ENCODE results near the gene ELOVL2. TPM values are rescaled to one million over a fixed set of nuclear protein-coding genes. Genes with fewer than 3 reads are reported as not detected.

Gene ELOVL2
- total and polyA plus RNA-seq, 2 experiments from 2014 or later, result 13.6 to 20.8 TPM

GRCh38 chr6:11062715-11063114, 18.6 kb upstream of the ELOVL2 start:
- H3K9me3 ChIP-seq (ENCODE audit: low read depth), result no peaks in the 10 kb centered on the region
- no peaks in the 10 kb centered on the region for H3K4me1 ChIP-seq (ENCODE audit: insufficient read depth)
- no peak overlapping the region for H2AFZ ChIP-seq
- no peaks in the 10 kb centered on the region for H3K9me2 ChIP-seq (replicated peaks; ENCODE audit: insufficient read depth)
- no peak overlapping the region for H3K4me2 ChIP-seq
- H3K79me2 ChIP-seq, result no peaks in the 10 kb centered on the region
- TF ChIP-seq CTCF (IDR thresholded peaks at IDR 0.05; ENCODE audit: poor library complexity) (no peak), EZH2phosphoT487 (IDR thresholded peaks at IDR 0.05; ENCODE audit: low read depth, severe bottlenecking, unreplicated experiment) (no peak), EZH2 (IDR thresholded peaks at IDR 0.05; ENCODE audit: borderline replicate concordance) (no peak)
- no peak overlapping the region for H3K27ac ChIP-seq
- no peak overlapping the region for H3K4me3 ChIP-seq
- DNase-seq (ENCODE audit: low spot score), result no peak
- no peaks in the 10 kb centered on the region for H4K20me1 ChIP-seq (ENCODE audit: insufficient read depth, poor library complexity, severe bottlenecking)
- no peaks in the 10 kb centered on the region for H3K27me3 ChIP-seq
- WGBS (ENCODE audit: low lambda C conversion rate, missing lambda C conversion rate), result 88% methylated on average over 2 of the region's 2 CpGs
- no peaks in the 10 kb centered on the region for H3K36me3 ChIP-seq (replicated peaks; ENCODE audit: insufficient read depth, low read depth)

DNA sequence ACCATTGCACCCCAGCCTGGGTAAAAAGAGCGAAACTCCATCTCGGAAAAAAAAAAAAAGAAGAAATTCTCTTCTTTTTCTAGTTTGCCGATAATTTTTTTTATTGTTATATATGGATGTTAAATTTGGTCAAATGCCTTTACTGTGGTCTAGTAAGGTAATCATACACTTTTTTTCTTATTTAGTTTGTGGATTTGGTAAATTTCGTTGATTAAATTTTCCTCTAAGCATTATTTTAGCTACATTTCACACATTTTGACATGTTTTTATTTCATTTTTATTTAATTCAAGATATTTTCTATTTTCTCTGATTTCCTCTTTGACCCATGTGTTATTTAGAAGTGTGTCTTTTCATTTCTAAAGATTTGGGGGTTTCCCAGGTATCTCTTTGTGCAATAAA, 18.0 kb upstream of the ELOVL2 start:
- H3K27me3 ChIP-seq, result no peaks in the 10 kb centered on the region
- H3K79me2 ChIP-seq, result no peaks in the 10 kb centered on the region
- no peaks in the 10 kb centered on the region for H3K9me3 ChIP-seq (ENCODE audit: low read depth)
- 91% methylated on average over 4 of the region's 4 CpGs for whole genome bisulfite sequencing (ENCODE audit: low lambda C conversion rate, missing lambda C conversion rate)
- no peaks in the 10 kb centered on the region for H4K20me1 ChIP-seq (ENCODE audit: insufficient read depth, poor library complexity, severe bottlenecking)
- no peak overlapping the region for H3K27ac ChIP-seq
- no peak for DNase-seq (ENCODE audit: low spot score)
- no peaks in the 10 kb centered on the region for H3K4me1 ChIP-seq (ENCODE audit: insufficient read depth)
- H2AFZ ChIP-seq, result no peak overlapping the region
- no peaks in the 10 kb centered on the region for H3K9me2 ChIP-seq (replicated peaks; ENCODE audit: insufficient read depth)
- H3K4me3 ChIP-seq, result no peak overlapping the region
- no peaks in the 10 kb centered on the region for H3K36me3 ChIP-seq (replicated peaks; ENCODE audit: insufficient read depth, low read depth)
- TF ChIP-seq CTCF (IDR thresholded peaks at IDR 0.05; ENCODE audit: poor library complexity) (no peak), EZH2 (IDR thresholded peaks at IDR 0.05; ENCODE audit: borderline replicate concordance) (no peak), EZH2phosphoT487 (IDR thresholded peaks at IDR 0.05; ENCODE audit: low read depth, severe bottlenecking, unreplicated experiment) (no peak)
- H3K4me2 ChIP-seq, result no peak overlapping the region

DNA sequence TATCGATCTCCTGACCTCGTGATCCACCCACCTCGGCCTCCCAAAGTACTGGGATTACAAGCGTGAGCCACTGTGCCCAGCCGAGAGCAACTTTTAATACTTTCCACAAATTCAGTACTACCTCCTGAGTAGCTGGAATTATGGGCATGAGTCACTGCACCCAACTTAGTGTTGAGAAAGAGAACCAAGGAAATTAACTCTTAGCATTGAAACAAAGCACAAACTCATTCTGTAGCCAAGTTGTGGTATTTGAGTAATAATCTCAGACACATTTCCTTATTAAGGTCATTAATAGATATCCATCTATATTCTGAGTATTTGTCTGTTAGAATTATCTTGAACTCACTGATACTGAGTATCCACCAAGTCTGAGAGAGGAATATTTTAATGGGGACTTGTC, 14.3 kb upstream of the ELOVL2 start:
- Histone ChIP-seq H3K9me2 (replicated peaks; ENCODE audit: insufficient read depth) (no peaks in the 10 kb centered on the region), H4K20me1 (ENCODE audit: insufficient read depth, poor library complexity, severe bottlenecking) (no peaks in the 10 kb centered on the region), H3K36me3 (replicated peaks; ENCODE audit: insufficient read depth, low read depth) (no peaks in the 10 kb centered on the region), H3K27ac (no peak overlapping the region), H2AFZ (no peak overlapping the region), H3K9me3 (ENCODE audit: low read depth) (no peaks in the 10 kb centered on the region), H3K4me2 (no peak overlapping the region), H3K4me3 (no peak overlapping the region), H3K4me1 (ENCODE audit: insufficient read depth) (no peaks in the 10 kb centered on the region), H3K79me2 (no peaks in the 10 kb centered on the region), H3K27me3 (no peaks in the 10 kb centered on the region)
- TF ChIP-seq EZH2phosphoT487 (IDR thresholded peaks at IDR 0.05; ENCODE audit: low read depth, severe bottlenecking, unreplicated experiment) (no peak), CTCF (IDR thresholded peaks at IDR 0.05; ENCODE audit: poor library complexity) (no peak), EZH2 (IDR thresholded peaks at IDR 0.05; ENCODE audit: borderline replicate concordance) (no peak)
- 98% methylated on average over 5 of the region's 5 CpGs for whole genome bisulfite sequencing (ENCODE audit: low lambda C conversion rate, missing lambda C conversion rate)
- no peak for DNase-seq (ENCODE audit: low spot score)

DNA sequence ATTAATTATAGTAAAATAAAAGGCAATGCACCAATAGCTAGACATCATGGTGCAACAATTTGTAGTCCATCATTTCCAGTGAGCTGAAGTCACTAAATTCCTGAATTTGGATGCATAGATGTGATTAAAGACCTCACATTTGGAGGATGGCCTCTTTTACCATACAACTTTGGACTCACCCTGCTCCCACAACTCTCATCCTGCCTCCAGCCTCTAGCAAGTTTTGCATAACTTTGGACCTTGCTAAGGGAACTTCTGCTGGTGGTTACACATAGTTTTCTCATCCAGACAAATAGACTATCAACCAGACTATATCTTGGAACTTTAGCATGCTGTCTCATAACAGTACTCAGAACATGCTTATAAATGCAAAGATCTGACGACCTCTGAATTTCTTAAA, 12.8 kb upstream of the ELOVL2 start:
- H3K36me3 ChIP-seq (replicated peaks; ENCODE audit: insufficient read depth, low read depth), result no peaks in the 10 kb centered on the region

More for the DNA sequence above, 12.8 kb upstream of the ELOVL2 start:
- H4K20me1 ChIP-seq (ENCODE audit: insufficient read depth, poor library complexity, severe bottlenecking), result no peaks in the 10 kb centered on the region
- H2AFZ ChIP-seq, result no peak overlapping the region
- H3K9me2 ChIP-seq (replicated peaks; ENCODE audit: insufficient read depth), result no peaks in the 10 kb centered on the region
- TF ChIP-seq CTCF (IDR thresholded peaks at IDR 0.05; ENCODE audit: poor library complexity) (no peak), EZH2phosphoT487 (IDR thresholded peaks at IDR 0.05; ENCODE audit: low read depth, severe bottlenecking, unreplicated experiment) (no peak), EZH2 (IDR thresholded peaks at IDR 0.05; ENCODE audit: borderline replicate concordance) (no peak)
- H3K27me3 ChIP-seq, result no peaks in the 10 kb centered on the region
- no peaks in the 10 kb centered on the region for H3K4me1 ChIP-seq (ENCODE audit: insufficient read depth)
- H3K9me3 ChIP-seq (ENCODE audit: low read depth), result no peaks in the 10 kb centered on the region
- no peak for DNase-seq (ENCODE audit: low spot score)
- H3K79me2 ChIP-seq, result no peaks in the 10 kb centered on the region
- H3K4me3 ChIP-seq, result no peak overlapping the region
- H3K27ac ChIP-seq, result no peak overlapping the region
- no peak overlapping the region for H3K4me2 ChIP-seq
- 74% methylated on average over 1 of the region's 1 CpG for WGBS (ENCODE audit: low lambda C conversion rate, missing lambda C conversion rate)

Measured in hepatocyte (in vitro differentiated cells).